GM19099 (cell line): ENCODE measurements around the gene CUL1.

Experiments used
- POLR2A ChIP-seq: IDR thresholded peaks from 3 replicates; pipeline ENCODE4 v1.6.1; 2011; ENCODE audit warnings: low read depth; ENCODE audit not compliant: insufficient read length; ENCODE audit errors: extremely low read depth

The CUL1 gene

GRCh38 chr7:148819697-148820360 is 121.1 kb downstream of the CUL1 start:
- TF ChIP-seq POLR2A: no peak

DNA sequence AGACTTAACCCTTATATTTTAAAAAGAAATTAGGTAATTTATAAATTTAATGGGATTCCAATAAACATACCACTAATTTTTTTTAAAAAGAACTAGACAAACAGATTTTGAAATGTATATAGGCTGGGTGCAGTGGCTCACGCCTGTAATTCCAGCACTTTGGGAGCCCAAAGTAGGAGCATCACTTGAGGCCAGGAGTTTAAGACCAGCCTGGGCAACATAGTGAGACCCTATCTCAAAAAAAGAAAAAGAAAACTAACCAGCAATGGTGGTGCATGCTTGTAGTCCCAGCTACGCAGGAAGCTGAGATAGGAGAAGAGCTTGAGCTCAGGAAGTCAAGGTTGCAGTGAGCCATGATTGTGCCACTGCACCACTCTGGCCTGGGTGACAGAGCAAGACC is 122.7 kb downstream of the CUL1 start:
- no peak for TF ChIP-seq POLR2A

- no peak for TF ChIP-seq POLR2A
Observed at GRCh38 chr7:148824864-148825263, 126.2 kb downstream of the CUL1 start.

DNA sequence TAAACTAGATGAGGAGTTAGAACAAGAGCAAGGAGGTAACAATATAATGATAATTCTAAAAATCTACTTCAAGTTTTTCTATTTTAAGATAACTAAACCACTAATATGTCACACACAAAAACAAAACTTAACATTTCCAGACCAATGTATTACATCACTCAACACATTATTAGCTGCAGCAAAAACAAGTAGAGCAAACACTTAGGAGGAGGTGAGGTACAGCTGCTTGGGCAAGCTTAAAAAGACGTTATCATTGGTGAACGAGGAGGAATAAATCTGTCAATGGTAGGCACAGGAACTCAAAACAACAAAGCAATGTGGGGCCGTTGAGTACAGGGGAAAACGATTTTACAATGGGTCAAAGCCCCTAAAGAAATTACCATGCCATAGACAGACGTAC is 126.6 kb downstream of the CUL1 start:
- no peak for TF ChIP-seq POLR2A

GRCh38 chr7:148828965-148829364 is 130.3 kb downstream of the CUL1 start:
- TF ChIP-seq POLR2A: no peak

GRCh38 chr7:148830897-148831692 is 132.4 kb downstream of the CUL1 start:
- no peak for TF ChIP-seq POLR2A

GRCh38 chr7:148831782-148832181 is 133.1 kb downstream of the CUL1 start:
- TF ChIP-seq POLR2A: no peak

GRCh38 chr7:148834605-148835004 is 135.9 kb downstream of the CUL1 start:
- no peak for TF ChIP-seq POLR2A

DNA sequence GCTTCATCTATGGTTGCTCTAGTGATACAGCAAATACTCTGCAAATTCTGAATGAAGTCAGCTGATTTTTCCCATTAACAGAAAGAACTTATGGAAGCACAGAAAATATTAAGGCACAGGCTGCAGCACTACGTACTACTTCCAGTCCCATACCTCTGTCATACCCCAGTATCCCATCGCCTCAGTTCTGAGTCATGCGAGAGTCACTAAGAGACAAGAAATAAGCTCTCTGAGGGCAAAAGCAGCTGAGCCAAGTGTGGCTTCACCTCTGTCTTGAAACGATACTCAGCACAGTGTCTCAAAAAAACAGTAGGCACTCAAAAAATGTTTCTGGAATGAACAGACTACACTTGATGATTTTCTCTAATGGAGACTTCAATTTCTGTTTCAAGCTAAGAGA is 137.2 kb downstream of the CUL1 start:
- TF ChIP-seq POLR2A: no peak

- TF ChIP-seq POLR2A: no peak
Observed at GRCh38 chr7:148838905-148839304, 140.2 kb downstream of the CUL1 start.

DNA sequence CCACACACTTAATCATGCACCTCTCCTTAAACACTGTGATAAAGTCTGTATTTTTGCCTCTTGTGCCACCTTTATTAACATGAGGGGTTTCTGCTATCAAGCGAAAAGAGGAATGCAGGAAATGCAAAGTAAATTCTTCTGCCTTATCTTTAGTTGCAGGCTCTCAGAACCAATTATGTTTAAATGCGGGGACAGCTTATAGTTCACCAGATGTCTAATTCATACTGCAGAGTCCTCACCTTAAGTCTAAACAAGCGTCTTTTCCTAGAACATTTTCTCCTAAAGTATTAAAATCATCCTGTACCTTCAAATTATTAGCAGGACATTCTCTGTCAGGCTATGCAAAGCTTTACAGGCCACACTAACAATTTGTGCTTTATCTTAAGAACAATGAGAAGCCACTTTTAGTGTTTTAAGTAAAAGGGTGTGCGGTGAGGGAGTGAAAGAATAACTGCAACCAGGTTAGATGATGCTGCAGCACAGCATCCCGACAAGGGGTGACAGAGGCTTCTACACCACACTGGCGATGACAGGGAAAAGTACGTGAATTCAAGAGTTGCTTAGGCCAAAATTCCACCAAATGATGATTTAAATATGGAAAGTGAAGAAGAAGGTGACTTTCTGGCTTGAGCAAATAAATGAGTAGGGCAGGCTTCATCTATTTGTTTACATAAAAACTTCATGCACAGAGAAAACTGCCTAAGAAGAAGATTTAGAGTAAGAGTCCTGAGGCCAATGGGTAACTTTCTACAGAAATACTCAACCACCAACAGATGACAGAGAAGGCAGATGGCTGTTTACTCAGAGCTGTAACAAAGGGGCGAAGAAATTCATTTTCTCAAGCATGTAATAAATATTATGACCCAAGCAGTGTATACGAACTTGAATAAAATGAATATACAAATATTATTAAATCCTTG is 149.4 kb downstream of the CUL1 start:
- no peak for TF ChIP-seq POLR2A

- no peak for TF ChIP-seq POLR2A
Observed at GRCh38 chr7:148849393-148850098, 150.8 kb downstream of the CUL1 start.

- no peak for TF ChIP-seq POLR2A
Observed at GRCh38 chr7:148850564-148850963, 151.9 kb downstream of the CUL1 start.
